CD4-positive, alpha-beta T cell treated with Interleukin-17A for 1 hour (primary cell): ENCODE measurements around the gene CCR3.

ENCODE experiments used
- DNase-seq: peaks from one replicate; pipeline ENCODE4 v3.0.0-alpha.2; 2020

The CCR3 gene

DNA sequence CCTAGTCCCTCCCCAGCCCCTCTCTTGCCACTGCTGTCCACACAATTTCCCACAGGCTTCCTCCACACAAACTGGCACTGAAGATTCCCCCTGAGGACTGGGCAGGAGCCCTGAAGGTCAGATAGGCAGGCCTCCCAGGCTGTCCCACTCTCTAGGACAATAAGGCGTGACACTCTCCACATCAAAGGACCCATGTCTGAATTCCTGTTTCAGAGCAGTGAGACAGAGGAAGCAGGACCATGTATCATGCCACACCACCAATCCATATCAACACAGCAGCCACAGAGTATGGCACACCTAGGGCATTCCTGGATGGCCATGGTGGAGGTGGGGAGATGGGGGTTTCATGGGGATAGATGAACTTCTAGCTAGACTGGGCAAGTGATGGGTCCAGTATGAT lies 20.3 kb upstream of the CCR3 start:
- DNase-seq: no peak

DNA sequence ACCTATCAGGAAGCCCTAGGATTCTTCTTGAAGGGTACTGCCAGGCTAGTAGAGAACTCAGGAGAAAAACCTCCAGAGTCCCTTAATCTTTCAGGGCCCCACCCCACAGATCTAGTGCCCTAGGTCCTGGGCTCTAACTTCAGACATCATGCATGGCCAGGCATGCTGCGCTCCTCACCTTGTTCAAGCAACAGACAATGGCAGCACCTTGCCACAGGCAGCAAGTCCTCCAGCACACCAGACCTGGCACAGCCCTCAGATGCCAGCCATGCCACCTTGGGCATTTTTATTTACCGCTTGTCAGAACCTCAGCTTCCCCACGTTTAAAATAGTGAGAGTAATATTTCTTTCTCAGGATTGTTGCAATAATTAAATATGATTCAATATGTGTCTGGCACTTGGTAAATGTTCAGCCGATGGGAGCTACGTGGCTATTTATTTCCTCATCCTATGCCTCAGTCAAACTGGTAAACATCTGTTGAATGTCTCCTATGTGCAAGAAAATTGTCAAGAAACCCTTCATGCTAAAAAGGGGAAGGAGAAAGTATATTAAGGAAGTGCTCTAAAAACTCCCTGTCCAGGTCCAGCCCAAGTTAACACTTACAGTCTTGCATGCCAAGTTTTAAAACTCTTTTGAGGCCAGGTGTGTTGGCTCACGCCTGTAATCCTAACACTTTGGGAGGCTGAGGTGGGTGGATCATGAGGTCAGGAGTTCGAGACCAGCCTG lies 19.7 kb upstream of the CCR3 start:
- DNase-seq: no peak

DNA sequence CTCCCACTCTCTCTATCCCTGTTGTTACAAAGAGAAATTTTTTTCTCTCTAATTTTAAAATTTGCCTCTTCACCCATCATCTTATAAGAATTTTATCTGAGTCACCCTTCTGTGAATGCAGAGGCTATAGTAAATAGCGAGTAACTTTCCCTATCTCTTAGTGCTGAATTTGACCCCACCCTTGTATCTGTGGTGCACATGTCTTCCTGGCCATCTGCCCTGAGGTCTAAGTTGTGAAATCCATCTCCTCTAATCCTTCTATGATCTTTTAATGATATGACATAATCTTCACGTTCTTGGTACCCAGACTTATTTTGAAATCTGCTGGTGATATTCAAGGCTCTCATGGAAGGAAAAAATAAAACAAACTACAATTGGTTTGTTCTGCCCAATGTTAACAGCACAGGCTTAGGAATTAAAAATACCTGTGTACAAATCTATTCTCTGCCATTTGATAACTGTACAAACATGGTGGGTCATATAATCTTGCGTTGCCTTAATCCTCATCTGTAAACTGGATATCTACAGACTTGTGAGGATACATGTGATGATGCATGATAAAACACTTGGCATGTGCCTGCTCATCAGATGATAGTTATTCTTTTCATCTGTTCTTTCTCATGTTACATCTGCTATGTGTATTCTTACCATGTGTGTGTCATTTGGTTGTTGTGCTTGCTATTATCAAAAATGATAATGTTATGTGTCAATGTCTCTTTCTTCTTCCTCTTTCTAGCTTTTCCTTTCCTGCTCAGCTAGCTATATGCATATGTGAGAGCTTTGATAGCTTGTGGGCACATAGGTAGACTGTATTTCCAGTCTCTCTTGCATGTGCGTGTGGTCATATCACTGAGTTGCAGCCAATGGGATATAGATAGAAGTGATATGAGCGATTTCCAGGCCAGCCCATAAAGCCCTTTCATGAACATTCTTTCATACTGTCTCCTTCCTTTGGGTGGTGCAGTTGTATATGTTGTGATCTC lies 13.7 kb upstream of the CCR3 start:
- DNase-seq: peak; percentile 16

DNA sequence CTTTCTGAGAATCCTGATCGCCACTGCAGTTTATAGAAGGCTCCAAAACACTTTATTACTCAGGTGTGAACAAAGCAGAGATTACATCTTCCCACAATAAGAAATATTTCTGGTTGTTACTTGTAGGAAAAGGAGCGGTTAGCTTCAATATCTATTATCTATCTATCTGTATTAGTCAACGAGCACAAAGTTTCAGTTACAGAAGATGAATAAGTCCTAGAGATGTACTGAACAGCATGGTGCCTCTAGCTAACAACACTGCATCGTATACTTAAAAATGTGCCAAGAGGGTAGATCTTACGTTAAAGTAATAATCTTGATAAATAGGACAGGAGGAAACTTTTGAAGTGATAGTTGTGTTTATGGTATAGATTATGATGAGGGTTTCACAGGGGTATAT lies 10.9 kb upstream of the CCR3 start:
- DNase-seq: no peak

DNA sequence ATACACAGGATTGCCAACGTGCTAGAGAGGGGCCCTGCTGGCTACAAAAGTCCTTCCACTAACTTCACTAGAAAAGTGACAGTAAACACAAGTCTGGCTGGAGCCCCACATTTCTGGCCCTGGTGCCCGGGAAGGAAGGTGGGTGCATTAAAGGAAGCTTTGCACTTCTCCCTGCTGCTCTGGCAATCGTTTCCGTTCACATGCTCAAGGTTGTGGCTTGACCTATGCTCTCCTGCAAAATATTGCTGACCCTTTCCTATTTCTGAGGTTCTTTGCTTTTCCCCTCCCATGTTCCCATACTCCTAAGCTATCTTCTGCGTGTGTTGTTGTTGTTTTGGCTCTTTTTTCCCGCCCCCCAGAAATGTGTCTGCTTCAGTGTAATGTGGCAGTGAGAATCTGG lies 9.1 kb upstream of the CCR3 start:
- DNase-seq: no peak

DNA sequence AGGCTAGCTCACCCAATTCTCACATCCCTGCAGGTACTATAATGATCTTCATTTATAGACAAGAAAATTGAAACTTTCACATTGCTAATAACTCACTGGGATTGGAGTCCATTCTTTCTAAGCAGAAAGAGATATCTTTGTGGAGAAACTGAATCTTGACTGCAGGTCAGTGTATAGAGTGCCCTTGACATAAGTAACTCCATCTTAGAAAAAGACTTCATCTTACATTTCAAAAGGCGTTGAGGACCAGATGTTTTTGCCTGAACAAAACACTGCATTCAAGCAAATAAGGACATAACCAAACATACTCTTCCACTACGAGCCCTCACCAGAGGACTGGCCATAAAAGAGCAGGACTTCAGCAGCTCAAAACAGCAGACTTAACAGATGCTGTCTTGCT lies 6.8 kb upstream of the CCR3 start:
- no peak for DNase-seq

DNA sequence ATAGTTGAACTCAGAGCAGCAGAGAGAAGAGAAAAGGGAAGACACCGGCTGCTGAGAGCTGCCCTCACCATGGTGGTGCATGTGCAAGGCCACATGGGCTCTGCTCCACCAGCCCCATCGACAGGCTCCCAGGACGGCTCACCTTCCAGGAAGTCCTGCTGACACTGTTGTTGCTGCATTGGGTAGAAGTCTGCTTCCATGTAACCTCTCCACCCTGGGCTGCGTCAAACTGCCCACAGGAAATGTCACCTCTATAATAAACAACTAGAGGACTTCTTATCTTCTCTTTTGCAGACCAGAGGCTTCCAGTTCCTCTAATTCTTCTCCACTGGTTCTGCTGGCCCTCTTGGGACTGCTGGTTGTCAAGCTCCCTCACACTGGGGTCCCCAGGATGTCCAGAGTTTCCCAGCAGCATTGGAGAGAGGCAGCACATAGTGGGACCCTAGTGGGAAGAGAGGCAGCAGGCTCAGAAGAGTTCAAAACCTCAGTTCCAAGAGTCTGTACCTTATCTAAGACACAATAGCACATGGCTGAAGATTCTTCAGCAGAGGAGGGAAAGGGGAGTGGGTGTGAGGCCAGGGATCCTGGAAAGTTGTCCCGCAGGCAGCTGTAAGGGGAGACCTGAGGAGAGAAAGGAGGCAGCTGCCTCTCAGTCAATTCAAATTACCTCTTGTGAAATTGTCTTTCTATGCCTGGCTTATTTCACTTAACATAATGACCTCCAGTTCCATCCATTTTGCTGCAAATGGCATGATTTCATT lies 5.8 kb upstream of the CCR3 start:
- DNase-seq: peak; percentile 18

DNA sequence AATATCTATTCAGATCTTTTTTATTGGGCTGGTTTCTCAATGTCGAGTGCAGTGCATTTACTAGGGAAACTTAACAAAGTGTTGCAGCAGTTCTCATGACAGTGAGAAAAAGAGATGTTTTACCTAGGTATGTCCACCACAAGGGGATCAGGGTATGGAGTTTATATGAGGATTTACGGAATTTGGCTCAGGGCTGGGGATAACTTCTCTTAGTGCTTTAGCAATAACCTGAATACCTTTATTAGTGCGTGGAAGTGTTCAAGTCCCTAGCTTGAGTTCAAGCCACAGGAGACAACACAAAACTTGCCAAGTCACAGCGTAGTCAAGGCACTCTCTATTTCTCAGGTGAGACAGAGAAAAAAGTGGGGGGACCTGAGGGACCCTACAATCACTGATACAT lies 3.9 kb upstream of the CCR3 start:
- no peak for DNase-seq

DNA sequence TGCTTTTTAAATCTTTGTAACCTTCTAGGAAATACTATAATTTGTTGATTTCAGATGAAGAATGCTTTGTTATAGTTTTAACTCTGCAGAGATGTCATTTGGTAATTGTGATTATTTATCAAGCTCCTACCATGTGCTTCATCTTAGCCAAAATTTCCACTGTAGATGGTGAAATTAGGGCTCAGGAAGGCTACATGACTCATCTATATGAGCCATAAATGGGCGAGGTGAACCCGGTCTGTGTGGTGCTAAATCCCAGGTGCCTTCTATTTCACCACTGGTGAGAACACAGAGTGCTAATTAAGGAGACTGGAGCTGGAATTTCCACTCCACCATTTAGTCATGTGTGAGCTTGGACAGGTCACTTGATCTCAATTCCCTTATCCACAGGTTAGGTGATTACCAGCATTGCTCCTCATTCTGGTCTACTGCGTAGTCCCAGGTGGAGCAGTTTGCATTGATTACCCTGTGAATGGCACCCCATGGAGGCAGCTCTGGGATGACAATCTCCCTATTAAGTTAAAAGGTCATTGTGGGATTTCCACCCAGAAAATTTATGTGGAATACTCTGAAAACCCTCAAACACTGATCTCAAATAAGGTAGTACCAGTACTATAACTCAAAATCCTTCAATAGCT lies 2.8 kb upstream of the CCR3 start:
- DNase-seq: no peak

DNA sequence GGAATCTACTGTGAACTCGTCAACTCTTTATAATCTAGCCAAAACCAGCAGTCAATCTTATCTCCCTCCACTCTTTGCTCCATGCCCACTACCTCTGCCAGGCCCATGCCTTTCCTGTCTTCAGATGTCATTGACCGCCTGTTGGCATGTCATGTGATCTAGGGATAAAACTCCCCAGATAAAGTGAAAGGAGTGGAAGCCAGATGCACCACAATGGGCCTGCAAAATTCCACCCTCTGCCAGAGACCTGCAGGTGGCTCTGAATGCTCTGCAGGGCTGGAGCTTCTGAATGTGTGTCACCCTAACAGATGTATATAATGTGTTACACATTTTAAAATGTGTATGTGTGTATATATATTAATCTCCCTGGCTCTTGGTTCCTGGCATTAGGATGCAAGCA lies 2.3 kb upstream of the CCR3 start:
- DNase-seq: no peak

DNA sequence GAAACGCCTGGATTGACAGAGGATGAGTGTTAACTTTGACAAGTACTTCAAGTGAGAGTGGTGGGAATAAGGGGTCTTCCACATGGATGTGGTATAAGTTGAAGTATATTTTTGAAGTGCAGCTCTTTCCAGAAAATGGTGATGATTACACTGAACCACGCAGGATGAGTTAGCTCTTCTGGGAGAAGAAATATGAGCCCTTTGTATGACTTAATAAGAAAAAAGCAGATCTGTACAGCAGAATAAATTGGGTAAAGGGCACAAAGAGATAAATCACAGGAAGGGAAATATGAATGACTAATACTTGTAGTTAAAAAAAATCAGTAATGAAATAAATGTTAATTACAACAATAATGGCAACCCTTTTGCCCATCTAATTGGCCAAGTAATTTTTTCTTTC lies 1.3 kb downstream of the CCR3 start:
- DNase-seq: no peak

DNA sequence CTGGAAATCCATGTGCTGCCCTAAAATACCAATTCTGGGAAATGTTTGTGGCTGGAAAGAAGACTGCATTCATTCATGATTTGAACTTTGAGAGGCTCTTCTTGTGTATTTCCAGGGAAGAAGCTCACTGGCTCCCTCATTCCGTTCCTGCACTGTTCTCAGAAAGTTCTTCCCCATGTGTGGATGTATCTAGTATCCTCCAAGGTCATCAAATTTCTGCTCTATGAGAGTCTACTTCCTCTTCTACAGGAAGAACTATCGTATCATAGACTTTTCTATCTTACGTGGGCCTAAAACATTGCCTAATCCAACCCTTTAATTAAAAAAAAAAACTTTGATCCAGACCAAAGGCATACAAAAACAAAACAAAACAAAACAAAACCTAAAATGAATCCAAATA lies 2.9 kb downstream of the CCR3 start:
- no peak for DNase-seq

DNA sequence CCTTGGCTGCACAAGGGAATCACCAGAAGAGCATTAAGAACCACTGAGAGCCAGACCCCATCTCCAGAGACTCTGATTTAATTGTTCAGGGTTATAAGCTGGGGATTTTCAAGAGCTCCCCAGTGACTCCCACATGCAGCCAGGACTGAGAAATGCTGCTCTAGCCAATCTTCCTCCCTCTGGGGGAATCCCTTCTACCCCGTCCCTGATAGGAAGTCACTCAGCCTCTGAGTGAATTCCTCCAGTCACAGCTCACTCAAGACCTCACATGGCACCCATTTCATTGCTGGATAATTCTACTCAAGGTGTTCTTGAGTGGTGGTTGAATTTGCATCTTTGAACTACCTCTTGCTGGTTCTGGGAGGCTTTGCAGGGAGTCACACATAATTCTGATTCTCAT lies 10.7 kb downstream of the CCR3 start:
- no peak for DNase-seq

DNA sequence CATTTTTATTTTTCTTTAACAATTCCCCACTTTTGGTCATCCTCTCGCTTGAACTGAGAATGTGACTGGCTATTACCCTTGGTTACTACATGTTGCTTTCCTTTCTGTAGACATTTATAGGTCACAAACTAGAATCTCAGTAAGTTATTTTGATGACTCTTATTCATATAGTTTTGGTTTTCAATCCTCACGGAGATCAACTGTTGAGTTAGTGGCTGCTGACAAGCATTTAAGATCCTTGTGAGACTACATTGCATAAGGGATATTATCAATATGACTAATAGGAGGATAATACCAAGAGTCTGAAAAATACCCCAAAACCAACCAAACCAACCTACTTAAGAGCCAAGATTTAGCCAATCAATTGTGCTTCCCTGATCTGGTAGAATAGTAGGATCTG lies 16.3 kb downstream of the CCR3 start:
- no peak for DNase-seq

DNA sequence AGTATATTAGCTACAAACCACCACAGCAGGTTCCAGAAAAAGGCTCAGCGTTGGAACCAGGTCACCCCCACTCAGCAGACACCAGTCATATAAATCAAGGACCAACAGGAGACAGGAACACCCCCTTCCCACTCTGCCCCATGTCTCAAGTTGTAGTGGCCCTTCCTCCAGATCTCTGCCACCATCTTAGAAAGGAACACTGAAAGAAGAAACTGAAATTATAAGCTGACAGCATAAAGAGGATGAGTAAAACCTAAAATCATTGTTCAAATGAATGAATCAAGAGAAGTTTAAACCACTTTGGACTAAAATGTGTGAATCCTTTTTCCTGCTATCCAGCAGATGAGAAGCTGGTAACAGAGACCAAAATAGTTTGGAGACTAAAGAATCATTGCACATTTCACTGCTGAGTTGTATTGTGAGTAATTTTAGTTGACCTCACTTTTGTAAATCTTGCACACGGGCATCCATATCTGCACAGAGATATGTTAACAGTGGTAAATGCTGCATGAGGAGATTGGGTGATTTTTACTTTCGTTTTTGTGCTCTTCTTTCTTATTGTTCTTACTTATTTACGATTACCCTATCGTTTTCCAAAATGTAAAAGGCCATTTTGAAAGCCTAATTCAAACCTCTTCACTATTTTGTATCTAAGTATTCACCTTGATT lies 19.8 kb downstream of the CCR3 start:
- peak; percentile 32 for DNase-seq

DNA sequence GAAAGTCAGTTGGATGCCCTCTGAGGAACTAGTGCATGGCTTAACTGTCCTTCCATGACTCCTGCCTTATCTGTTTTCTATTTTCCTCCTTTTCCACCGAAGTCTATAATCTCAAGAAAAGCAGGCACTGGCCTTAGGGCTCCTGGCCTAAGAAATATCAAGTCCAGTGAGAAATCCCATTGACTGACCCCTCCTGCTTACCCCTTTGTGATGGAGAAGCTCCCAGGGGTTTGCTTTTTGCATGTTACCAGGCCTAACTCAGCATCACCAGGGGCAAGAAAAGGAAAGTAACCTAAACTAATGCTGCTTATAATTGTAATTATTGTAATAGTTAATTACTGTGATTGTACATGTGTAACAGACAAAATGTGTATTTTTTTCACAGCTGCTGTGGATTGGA lies 21.7 kb downstream of the CCR3 start:
- DNase-seq: no peak

DNA sequence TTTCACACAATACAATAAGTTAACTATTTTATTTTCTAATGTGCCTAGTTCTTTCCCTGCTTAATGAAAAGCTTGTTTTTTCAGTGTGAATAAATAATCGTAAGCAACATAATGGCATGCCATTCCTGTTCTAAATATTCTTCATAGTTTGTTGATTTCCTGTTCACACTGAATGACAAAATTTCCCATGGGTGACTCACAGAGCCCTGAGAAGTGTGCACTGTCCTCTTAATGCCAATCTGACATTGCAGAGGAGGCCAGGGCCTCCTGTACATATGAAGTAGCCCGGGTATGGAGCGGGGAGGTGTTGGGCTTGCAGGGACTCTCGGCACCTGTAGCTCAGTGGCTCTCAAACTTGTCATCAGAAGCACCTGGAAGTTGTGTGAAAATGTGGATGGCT lies 24.3 kb downstream of the CCR3 start:
- no peak for DNase-seq

DNA sequence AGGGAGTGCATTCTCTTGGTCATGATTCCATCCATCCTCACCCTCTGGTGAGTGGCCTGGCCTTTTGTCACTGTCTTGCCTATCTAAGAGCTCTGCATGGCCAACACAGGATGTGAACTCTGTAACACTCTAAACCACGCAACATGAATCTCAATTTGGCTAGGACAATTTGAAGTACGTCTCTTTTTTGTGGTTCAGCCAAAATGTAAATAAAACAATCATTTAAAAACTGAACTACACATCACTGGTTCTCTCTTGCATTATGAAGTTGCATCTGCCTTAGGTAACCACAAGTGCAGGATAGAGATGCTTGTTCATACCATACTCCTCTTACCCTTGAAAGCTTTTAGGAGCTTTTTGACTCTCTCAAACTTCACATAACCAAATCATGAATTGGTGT lies 27.3 kb downstream of the CCR3 start:
- peak; percentile 31 for DNase-seq

DNA sequence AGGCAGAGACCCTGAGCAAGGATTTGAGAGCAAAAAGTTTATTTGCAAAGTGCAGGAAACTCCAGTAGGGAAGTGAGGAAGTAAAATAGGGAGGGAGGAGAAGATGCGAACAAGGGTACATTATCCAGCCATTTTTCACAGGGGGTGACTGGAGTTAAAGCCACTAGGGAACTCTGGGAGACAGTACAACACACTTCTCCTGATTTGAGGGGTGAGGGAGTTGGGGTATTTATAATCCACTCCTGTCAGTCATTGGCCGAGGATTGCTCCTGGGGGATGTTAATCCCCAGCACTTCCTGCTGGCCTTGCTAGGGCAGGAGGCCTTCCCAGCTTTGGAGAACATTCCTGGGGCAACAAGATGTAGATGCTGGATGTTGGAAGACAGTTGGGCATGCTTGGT lies 28.2 kb downstream of the CCR3 start:
- DNase-seq: no peak

DNA sequence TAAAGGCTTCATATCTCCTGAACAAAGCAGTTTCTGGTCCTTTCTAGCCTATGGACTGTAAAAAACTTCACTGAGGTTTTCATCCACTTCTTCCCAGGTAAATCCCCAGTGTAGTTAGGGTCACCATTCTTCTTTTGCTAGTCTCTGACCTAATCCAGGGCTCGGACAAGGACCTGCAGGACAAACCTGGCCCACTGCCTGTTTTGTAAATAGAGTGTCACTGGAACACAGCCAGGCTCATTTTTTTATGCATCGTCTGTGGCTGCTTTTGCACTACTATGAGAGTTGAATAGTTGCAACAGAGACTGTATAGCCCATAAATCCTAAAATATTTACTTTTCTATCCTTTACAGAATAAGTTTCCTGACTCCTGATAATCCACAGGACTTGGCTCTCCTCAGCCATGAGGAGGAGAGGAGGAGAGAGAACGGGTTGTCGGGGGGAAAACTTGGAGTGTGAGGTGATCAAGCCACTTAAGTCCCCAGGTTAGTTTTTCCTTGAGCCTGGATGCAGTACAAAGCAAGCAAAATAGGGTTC lies 29.0 kb downstream of the CCR3 start:
- DNase-seq: no peak

DNA sequence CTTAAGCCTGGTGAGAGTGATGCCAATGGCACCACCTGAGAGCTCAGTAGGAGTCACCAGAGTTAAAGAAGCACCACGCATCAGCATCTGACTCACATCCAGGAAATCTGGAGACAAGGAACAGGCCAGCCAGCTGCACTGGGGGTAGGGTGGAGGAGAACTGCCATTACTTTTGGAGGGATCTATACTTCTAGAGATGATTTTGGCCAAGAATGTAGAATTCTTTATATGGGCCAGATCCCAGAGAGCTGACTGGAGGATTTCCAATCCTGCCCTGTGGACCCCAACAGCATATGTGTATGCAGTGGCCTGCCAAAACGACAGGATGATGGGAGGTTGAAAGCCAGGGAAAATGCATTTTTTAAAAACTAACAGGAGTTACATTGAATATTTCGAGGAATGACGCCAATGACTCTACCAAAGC lies 29.8 kb downstream of the CCR3 start:
- no peak for DNase-seq

DNA sequence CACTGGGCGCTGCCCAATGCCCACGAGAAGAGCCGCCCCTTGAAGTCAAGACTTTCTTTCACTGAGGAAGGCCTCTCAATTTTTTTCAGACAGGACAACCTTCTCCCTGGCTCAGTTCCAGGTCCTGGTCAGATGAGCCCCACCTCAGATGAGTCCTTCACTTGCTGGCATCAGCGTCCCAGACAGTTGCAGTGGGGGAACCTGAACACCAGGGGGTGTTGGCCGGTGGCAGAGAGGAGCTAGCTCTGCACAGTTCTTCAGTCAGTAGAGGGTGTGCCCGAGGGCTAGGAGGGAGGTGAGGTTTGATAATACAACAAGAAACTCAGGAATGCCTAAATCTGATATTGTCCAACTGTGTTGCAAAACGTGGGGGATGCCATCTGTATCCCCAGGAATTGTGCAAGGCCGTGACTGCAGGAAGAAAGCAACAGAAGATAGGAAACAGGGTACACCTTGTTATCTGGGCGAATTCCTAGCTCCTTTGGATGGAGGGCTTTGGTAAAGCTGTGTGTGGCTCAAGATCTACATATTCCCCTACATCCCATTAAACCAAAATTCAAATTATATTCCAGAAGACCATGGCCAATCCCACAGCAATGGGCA lies 34.3 kb downstream of the CCR3 start:
- peak; percentile 84 for DNase-seq
